ENCODE measurements around the gene CNKSR2.

The CNKSR2 gene

DNA sequence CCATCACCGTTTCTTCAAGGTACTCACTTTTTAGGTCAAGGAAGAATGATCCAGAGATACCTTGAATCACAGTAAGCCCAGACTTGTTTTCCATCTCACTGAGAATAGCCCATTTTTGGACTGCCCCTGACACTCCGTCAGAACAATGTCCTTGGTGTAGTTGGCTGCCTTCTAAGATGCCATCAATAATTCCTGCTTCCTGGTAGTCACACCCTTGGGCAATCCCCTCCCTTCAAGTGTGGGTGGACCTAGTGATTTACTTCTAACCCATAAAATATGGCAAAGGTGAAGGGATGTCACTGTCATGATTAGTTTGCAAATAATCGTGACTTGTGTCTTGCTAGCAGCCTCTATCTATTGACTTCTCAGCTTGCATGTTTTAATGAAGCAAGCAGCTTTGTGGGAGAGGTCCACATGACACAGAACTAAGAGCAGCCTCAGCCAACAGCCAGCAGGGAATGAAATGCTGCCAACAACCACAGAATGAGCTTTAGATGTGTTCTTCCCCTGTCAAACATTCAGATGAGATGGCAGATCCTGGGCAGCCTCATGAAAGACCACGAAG, 303.9 kb downstream of the CNKSR2 start:
- no peak for DNase-seq

DNA sequence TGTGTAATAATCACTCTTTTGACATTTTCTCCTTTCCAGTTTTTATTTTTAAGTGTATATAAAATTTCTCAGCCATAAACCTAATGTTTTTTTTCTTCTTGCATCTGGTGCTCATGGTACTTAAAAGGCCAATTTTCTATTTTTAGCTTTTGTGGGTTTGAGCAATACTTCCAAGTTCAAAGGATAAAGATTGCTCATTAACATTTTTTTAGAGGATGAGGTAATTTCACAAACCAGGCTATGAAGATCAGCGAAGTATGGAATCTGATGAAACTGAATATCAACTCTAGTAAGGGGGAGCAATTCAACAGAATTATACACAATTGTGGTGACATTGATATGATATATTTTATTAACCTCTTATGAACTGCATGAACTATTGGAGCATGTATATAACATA, 309.7 kb downstream of the CNKSR2 start:
- no peak for DNase-seq

- no peak for DNase-seq
Measured at GRCh38 chrX:21691512-21692018, 317.3 kb downstream of the CNKSR2 start.

DNA sequence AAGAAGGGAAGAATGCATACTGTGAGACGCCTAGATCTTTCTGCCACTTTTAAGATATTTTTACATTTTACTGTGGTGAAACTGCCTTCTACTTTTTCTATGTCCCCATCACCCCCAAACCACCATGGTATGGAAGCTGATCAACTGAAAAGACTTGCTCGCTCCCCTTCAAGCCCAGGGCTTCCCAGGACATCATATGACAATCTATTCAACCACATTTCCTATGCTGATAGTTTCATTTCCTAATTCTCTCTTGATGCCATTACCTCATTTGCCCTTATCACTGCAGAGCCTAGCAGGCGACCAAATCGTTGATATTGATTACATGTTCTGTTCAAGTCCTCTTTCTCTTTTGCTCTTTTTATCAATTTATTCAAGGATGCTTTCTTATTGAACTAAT, 324.1 kb downstream of the CNKSR2 start:
- DNase-seq, result no peak

DNA sequence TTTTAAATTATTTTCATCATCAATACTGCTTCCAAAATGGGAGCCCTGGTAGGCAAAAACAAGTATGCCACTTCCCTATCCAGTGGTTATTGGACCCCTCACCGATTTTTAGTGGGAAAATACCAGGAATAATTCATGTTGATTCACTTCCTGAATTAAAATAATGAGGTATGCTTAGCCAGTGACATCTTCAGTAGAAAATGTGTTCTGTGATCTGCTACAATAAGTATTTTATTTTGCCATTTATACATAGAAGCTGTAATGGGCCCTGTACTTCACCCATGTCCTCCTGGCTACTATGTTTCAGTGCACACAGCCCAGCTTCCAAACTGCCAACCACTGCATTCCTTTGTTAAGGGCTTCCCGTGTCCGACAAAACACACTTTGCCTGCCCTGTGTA, 324.9 kb downstream of the CNKSR2 start:
- DNase-seq, result no peak

DNA sequence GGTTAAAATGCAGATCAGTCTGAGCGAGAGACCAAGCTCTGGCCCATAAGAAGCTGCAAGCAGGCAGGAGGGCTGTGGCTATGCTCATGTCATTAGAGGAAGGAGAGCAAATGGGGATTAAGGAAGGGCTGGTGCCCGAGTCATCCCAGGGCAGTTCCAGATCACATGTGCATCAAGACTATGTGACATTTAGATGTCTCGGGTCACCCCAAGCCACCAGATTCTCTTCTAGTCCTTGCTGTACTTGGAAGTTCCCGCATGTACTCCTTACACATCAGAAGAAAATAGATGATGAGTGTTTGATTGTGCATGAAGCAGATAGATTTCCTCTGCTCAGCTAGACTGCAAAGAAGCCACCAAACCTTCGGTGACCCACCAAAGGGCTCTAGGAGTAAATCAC, 326.1 kb downstream of the CNKSR2 start:
- no peak for DNase-seq

GRCh38 chrX:21700967-21701366, 326.7 kb downstream of the CNKSR2 start:
- no peak for DNase-seq

- DNase-seq, result no peak
Measured at GRCh38 chrX:21702725-21703124, 328.5 kb downstream of the CNKSR2 start.

Measured in T-helper 9 cell (primary cell).